ENCODE measurements around the gene PPARD.

Gene PPARD

GRCh38 chr6:35474131-35474941, 132.0 kb downstream of the PPARD start:
- Histone ChIP-seq H3K36me3 (ENCODE audit: control insufficient read depth in 1 of 2, insufficient read depth in 2 of 2, low read length in 2 of 2) (peaks cover 14 to 65% of the 10 kb centered on the region in 2 donors), H3K9ac (ENCODE audit: low read depth in 1 of 2, low read length in 2 of 2) (no peak overlapping the region)

GRCh38 chr6:35474942-35475570, 132.7 kb downstream of the PPARD start:
- peaks cover 12 to 68% of the 10 kb centered on the region in 2 donors for H3K36me3 ChIP-seq (ENCODE audit: control insufficient read depth in 1 of 2, insufficient read depth in 2 of 2, low read length in 2 of 2)
- H3K27ac ChIP-seq (ENCODE audit: low read depth, low read length): no peak overlapping the region
- H3K4me1 ChIP-seq (ENCODE audit: control insufficient read depth in 1 of 2, insufficient read depth in 2 of 2, low read length in 2 of 2): peaks cover 12 to 13% of the 10 kb centered on the region in 2 donors
- no peak overlapping the region for H3K9ac ChIP-seq (ENCODE audit: low read depth in 1 of 2, low read length in 2 of 2)
- H3K9me3 ChIP-seq (ENCODE audit: control insufficient read depth in 1 of 2, low read length in 2 of 2): no peaks in the 10 kb centered on the region
- no peak overlapping the region for H3K4me3 ChIP-seq (ENCODE audit: low read depth in 1 of 2, low read length in 2 of 2)
- no peaks in the 10 kb centered on the region for H3K27me3 ChIP-seq (ENCODE audit: control insufficient read depth in 1 of 2, insufficient read depth in 2 of 2, low read length in 2 of 2)

More at GRCh38 chr6:35474131-35474941, 132.0 kb downstream of the PPARD start:
- Histone ChIP-seq H3K4me3 (ENCODE audit: low read depth in 1 of 2, low read length in 2 of 2) (no peak overlapping the region), H3K27ac (ENCODE audit: low read depth, low read length) (no peak overlapping the region), H3K27me3 (ENCODE audit: control insufficient read depth in 1 of 2, insufficient read depth in 2 of 2, low read length in 2 of 2) (no peaks in the 10 kb centered on the region), H3K9me3 (ENCODE audit: control insufficient read depth in 1 of 2, low read length in 2 of 2) (no peaks in the 10 kb centered on the region), H3K4me1 (ENCODE audit: control insufficient read depth in 1 of 2, insufficient read depth in 2 of 2, low read length in 2 of 2) (peaks cover 18% of the 10 kb centered on the region in 2 donors)

- peaks cover 7 to 9% of the 10 kb centered on the region in 2 donors for H3K4me1 ChIP-seq (ENCODE audit: control insufficient read depth in 1 of 2, insufficient read depth in 2 of 2, low read length in 2 of 2)
- H3K9me3 ChIP-seq (ENCODE audit: control insufficient read depth in 1 of 2, low read length in 2 of 2): no peaks in the 10 kb centered on the region
- H3K9ac ChIP-seq (ENCODE audit: low read depth in 1 of 2, low read length in 2 of 2): no peak overlapping the region
- H3K4me3 ChIP-seq (ENCODE audit: low read depth in 1 of 2, low read length in 2 of 2): no peak overlapping the region
- H3K27ac ChIP-seq (ENCODE audit: low read depth, low read length): no peak overlapping the region
- H3K27me3 ChIP-seq (ENCODE audit: control insufficient read depth in 1 of 2, insufficient read depth in 2 of 2, low read length in 2 of 2): no peaks in the 10 kb centered on the region
- H3K36me3 ChIP-seq (ENCODE audit: control insufficient read depth in 1 of 2, insufficient read depth in 2 of 2, low read length in 2 of 2): peaks cover 11 to 66% of the 10 kb centered on the region in 2 donors
These were observed 133.2 kb downstream of the PPARD start for GRCh38 chr6:35475573-35475972.

- Histone ChIP-seq H3K27me3 (ENCODE audit: control insufficient read depth in 1 of 2, insufficient read depth in 2 of 2, low read length in 2 of 2) (no peaks in the 10 kb centered on the region), H3K36me3 (ENCODE audit: control insufficient read depth in 1 of 2, insufficient read depth in 2 of 2, low read length in 2 of 2) (peaks cover 10 to 66% of the 10 kb centered on the region in 2 donors)
These were observed 133.6 kb downstream of the PPARD start for GRCh38 chr6:35476004-35476403.

GRCh38 chr6:35477028-35477427, 134.7 kb downstream of the PPARD start:
- H3K4me3 ChIP-seq (ENCODE audit: low read depth in 1 of 2, low read length in 2 of 2): no peak overlapping the region
- H3K27me3 ChIP-seq (ENCODE audit: control insufficient read depth in 1 of 2, insufficient read depth in 2 of 2, low read length in 2 of 2): no peaks in the 10 kb centered on the region
- no peak overlapping the region for H3K9ac ChIP-seq (ENCODE audit: low read depth in 1 of 2, low read length in 2 of 2)
- peaks cover 7 to 60% of the 10 kb centered on the region in 2 donors for H3K36me3 ChIP-seq (ENCODE audit: control insufficient read depth in 1 of 2, insufficient read depth in 2 of 2, low read length in 2 of 2)
- H3K9me3 ChIP-seq (ENCODE audit: control insufficient read depth in 1 of 2, low read length in 2 of 2): no peaks in the 10 kb centered on the region
- H3K27ac ChIP-seq (ENCODE audit: low read depth, low read length): no peak overlapping the region
- no peaks in the 10 kb centered on the region for H3K4me1 ChIP-seq (ENCODE audit: control insufficient read depth in 1 of 2, insufficient read depth in 2 of 2, low read length in 2 of 2)

More at GRCh38 chr6:35476004-35476403, 133.6 kb downstream of the PPARD start:
- H3K27ac ChIP-seq (ENCODE audit: low read depth, low read length): no peak overlapping the region
- H3K4me3 ChIP-seq (ENCODE audit: low read depth in 1 of 2, low read length in 2 of 2): no peak overlapping the region
- no peaks in the 10 kb centered on the region for H3K9me3 ChIP-seq (ENCODE audit: control insufficient read depth in 1 of 2, low read length in 2 of 2)
- peaks cover 3 to 5% of the 10 kb centered on the region in 2 donors for H3K4me1 ChIP-seq (ENCODE audit: control insufficient read depth in 1 of 2, insufficient read depth in 2 of 2, low read length in 2 of 2)
- H3K9ac ChIP-seq (ENCODE audit: low read depth in 1 of 2, low read length in 2 of 2): no peak overlapping the region
